GM12878 (cell line): Measurements from ENCODE around the gene DPY19L1. TPM values are rescaled to one million over a fixed set of nuclear protein-coding genes. Genes with fewer than 3 reads are reported as not detected.

Experiments used
- CEBPZ ChIP-seq: fragments of 150-350 bp; IDR thresholded peaks from 2 replicates; pipeline ENCODE4 v1.6.1; 2016; ENCODE audit warnings: low read depth, low read length
- CUX1 ChIP-seq: IDR thresholded peaks from 2 replicates; pipeline ENCODE4 v1.6.1; 2012; ENCODE audit warnings: improper control_type of control experiment, low read depth, low read length; ENCODE audit not compliant: insufficient replicate concordance
- EED ChIP-seq: sonication (generic); IDR thresholded peaks from 2 replicates; pipeline ENCODE4 v1.6.1; 2016; ENCODE audit warnings: antibody characterized with exemption, low read depth
- MEF2B ChIP-seq: fragments of 450-650 bp; IDR thresholded peaks from 2 replicates; pipeline ENCODE4 v1.6.1; 2018; ENCODE audit warnings: mild to moderate bottlenecking, moderate library complexity; ENCODE audit not compliant: partially characterized antibody, poor library complexity, severe bottlenecking
- NFIC ChIP-seq: IDR thresholded peaks from 2 replicates; pipeline ENCODE4 v1.6.1; 2012; ENCODE audit warnings: low read depth, mild to moderate bottlenecking, inconsistent platforms, low read length, moderate library complexity
- NFXL1 ChIP-seq: fragments of 450-650 bp; IDR thresholded peaks from 2 replicates; pipeline ENCODE4 v1.6.1; 2017; ENCODE audit warnings: antibody characterized with exemption, mild to moderate bottlenecking, borderline replicate concordance
- PRDM15 ChIP-seq: fragments of 450-650 bp; formaldehyde crosslinking; IDR thresholded peaks from 2 replicates; pipeline ENCODE4 v1.4.0; 2020; ENCODE audit warnings: mild to moderate bottlenecking, moderate library complexity
- RELB ChIP-seq: fragments of 450-650 bp; IDR thresholded peaks from 2 replicates; pipeline ENCODE4 v1.6.1; 2017; ENCODE audit warnings: low read depth, mild to moderate bottlenecking, moderate library complexity
- SMC3 ChIP-seq: IDR thresholded peaks from 2 replicates; pipeline ENCODE4 v1.6.1; 2011; ENCODE audit warnings: low read length, improper control_type of control experiment, borderline replicate concordance
- SRF ChIP-seq, 2 experiments: IDR thresholded peaks; 2 replicates each; pipeline ENCODE4 v1.6.1; 2011; ENCODE audit warnings: low read depth in 2 of 2, low read length in 2 of 2, mild to moderate bottlenecking in 1 of 2, moderate library complexity in 1 of 2
- USF2 ChIP-seq: IDR thresholded peaks from 2 replicates; pipeline ENCODE4 v1.6.1; 2011; ENCODE audit warnings: low read depth, low read length, improper control_type of control experiment, borderline replicate concordance
- ZBED1 ChIP-seq: IDR thresholded peaks from 2 replicates; pipeline ENCODE4 v1.6.1; 2016; ENCODE audit warnings: borderline replicate concordance
- polyA plus RNA-seq, 11 experiments: library from polyadenylated mRNA; depleted of rRNA in 4 of 11; unstranded in 6 of 11; stranded (reverse) in 5 of 11; fragments of >200 nt; fragmentation: Nextera tagmentation in 4 of 11; fragmentation: Illumina TruSeq in 1 of 11; extraction: Ambion mirVana in 4 of 11; extraction: Trizol in 1 of 11; gene quantifications; 1 replicate in 1 of 11; 2 replicates in 10 of 11; pipeline versions ENCODE4 v1.2.1 to v1.2.3, GENCODE V29; 2011 to 2016; ENCODE audit warnings: inconsistent platforms in 2 of 11, missing spikeins in 2 of 11, low read depth in 1 of 11
- total RNA-seq, 4 experiments: library from RNA; depleted of rRNA in 3 of 4; stranded (reverse); fragments of >200 nt in 3 of 4; fragmentation: Illumina TruSeq in 1 of 4; extraction: Trizol in 1 of 4; gene quantifications; 2 replicates each; pipeline versions ENCODE4 v1.2.1 to v1.2.3, GENCODE V29; 2013 to 2021

Gene DPY19L1
- total and polyA plus RNA-seq, 10 of the 15 experiments (the other 5 are each of a cell fraction or from before 2014, with no cell fraction given) = 0.47 to 35.4 (median 3.8) TPM

DNA sequence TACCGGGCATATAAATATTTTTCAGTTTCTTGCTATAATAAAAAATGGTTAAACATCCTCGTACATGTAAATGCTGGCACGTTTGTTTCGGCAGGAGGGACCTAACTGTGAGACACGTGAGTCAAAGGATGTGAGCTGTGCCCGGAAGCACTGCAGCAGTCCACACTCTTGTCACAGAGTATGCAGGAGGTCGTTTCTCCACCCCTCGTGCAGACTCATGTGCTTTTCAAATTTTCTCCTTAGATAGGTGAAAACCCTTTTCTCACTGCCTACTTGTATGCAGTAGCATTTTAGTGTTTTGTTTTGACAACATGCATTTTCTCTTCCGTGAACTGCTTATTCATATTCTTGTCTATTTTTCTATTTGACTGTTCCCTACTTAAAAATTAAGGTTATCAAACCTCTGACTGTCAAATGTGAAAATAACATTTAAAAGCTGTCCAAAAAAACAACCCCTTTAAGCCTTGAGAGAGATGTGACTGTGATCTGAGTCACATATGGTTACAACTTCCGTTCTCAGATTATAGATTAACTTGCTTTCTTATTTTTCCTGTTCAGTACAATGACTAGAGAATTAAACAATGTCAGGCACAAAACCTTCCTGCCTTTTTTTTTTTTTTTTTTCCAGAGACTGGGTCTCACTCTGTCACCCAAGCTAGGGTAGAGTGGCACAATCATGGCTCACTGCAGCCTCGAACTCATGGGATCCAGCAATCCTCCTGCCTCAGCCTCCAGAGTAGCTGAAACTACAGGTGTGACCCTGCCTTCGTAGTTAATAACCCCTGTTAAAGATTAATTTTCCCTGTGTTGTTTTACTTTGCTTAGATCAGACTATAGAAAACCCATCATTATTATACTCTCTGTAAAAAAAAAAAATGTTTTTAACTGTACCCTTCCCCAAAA, 45.1 kb downstream of the DPY19L1 start (continued):
- TF ChIP-seq USF2 (no peak), ZBED1 (no peak), PRDM15 (CRISPR knock-in tag) (no peak), CUX1 (no peak), RELB (peak; percentile 26; the same call in 1 of the 2 replicates), CEBPZ (no peak), SRF (IDR thresholded peaks at IDR 0.05; ENCODE audit: low read depth in 2 of 2, low read length in 2 of 2) (peak; percentile 66 to 82), NFXL1 (no peak), EED (no peak), MEF2B (no peak), SMC3 (no peak), NFIC (peak; percentile 40; the same call in 1 of the 2 replicates)
